NCI-H1105 (cell line): ENCODE measurements around the gene CCDC144A.
"Not testable (repeated sequence)": the region's sequence is repeated elsewhere in the genome, so short reads cannot be mapped to it uniquely, and the experiment has no call there.

Source experiments
- DNase-seq: peaks from one replicate; lab custom pipeline; 2025; lab: John Stamatoyannopoulos, UW

The CCDC144A gene

GRCh38 chr17:16757520-16757919 is 67.5 kb downstream of the CCDC144A start:
- DNase-seq, result not testable (repeated sequence)

DNA sequence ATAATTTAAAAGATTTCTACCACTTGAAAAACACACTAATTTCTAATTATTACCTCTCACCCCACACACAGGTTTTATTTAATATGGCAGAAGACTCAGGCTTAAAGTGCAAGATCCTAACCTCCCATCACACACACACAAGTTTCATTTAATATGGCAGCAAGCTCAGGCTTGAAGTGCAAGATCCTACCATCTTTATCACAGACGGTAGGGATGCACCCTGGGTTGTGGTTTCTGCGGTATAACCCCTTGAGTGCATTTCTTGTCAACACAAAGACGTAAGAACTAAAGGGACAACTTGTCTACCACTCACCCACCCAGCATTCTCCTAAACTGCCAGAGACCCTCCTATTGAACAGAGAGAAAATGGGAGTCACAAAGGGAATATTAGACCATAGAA is 68.1 kb downstream of the CCDC144A start:
- DNase-seq, result not testable (repeated sequence)

DNA sequence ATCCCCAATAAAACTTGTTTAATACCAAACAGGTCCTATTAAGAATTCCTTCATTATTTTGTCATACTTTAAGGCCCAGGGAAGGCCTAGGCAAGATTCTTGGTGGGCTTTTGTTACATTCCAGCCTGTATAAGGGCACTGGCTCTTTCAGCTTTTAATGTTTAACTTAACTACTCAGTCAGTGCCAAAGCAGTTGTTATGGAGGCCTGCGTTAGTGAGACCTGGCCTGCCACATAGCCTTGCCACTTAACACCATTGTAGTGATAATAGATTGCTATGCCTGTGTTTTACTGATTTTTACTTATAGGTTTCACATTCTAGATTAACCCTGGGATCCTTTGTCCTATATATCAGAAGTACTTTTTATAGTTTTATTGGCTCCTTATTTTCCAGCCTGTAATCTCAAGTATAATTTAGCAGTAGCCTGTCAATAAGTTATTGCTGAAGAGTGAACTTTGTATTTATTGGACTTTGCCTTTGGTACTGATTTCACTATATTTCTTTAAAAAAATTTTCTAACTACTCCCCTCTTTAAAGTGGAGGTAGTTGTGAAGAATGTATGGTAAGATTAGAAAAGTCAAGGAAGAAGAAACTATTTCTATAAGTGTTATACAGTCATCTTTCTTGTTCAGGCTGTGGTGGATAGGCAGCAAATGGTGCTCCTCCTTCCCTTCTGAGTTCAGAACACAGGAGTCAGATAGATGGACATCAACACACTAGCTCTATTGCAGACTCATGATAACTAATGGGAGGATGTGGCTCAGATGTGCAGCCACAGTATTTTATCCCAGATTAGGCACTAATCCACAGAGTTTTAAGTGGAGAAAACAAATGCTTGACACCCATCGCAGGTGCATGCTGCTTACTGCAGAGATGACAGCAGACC is 78.5 kb downstream of the CCDC144A start:
- DNase-seq, result not testable (repeated sequence)

GRCh38 chr17:16772394-16773145 is 82.5 kb downstream of the CCDC144A start:
- DNase-seq, result not testable (repeated sequence)

GRCh38 chr17:16773146-16773522 is 83.1 kb downstream of the CCDC144A start:
- not testable (repeated sequence) for DNase-seq

- DNase-seq, result not testable (repeated sequence)
Measured at GRCh38 chr17:16787851-16788250, 97.8 kb downstream of the CCDC144A start.

- not testable (repeated sequence) for DNase-seq
Measured at GRCh38 chr17:16788889-16789536, 99.0 kb downstream of the CCDC144A start.

- DNase-seq, result not testable (repeated sequence)
Measured at GRCh38 chr17:16789622-16790021, 99.6 kb downstream of the CCDC144A start.

- not testable (repeated sequence) for DNase-seq
Measured at GRCh38 chr17:16790313-16790871, 100.4 kb downstream of the CCDC144A start.

GRCh38 chr17:16794215-16794614 is 104.2 kb downstream of the CCDC144A start:
- DNase-seq, result not testable (repeated sequence)

DNA sequence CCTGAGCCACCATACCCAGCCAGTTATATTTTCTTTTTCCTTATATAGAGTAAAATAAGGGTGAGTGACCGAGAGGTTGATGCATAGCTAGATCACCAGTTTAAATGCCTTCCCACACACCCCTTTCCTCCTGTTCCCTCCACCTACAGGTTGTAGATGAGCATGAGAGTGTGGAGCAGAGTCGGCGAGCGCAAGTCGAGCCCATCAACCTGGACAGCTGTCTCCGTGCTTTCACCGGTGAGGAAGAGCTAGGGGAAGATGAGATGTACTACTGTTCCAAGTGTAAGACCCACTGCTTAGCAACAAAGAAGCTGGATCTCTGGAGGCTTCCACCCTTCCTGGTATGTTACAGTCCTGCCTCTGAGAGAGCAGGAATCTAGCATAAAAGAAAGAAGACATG is 105.9 kb downstream of the CCDC144A start:
- DNase-seq, result not testable (repeated sequence)

DNA sequence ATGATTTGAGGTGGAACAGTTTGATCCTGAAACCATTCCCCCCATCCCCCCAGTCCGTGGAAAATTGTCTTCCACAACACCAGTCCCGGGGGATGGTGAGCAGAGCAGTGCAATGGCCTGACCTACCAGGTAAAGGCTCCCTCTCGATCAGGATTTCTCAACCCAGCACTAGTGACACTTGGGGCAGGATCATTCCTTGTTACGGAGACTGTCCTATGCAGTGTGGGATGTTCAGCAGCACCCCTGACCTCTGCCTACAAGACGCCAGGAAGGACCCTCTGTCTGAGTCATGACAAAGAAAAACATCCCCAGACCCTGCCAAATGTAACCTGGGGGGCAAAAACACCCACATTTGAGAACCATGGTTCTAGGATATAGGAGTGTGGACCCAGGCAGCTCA is 114.8 kb downstream of the CCDC144A start:
- not testable (repeated sequence) for DNase-seq

DNA sequence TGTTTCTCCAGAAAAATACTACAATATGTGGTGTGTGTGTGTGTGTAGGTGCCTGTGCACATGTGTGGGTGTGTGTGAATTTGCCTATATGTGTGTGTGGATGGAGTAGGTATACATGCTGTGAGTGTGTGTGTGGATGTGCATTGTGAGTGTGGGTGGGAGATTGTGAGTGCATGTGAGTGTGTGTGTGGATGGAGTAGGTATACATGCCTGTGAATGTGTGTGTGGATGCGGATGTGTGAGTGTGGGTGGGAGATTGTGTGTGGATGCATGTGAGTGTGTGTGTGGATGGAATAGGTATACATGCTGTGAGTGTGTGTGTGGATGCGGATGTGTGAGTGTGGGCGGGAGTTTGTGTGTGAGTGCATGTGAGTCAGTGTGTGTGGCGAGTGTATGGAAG is 116.6 kb downstream of the CCDC144A start:
- DNase-seq, result not testable (repeated sequence)

DNA sequence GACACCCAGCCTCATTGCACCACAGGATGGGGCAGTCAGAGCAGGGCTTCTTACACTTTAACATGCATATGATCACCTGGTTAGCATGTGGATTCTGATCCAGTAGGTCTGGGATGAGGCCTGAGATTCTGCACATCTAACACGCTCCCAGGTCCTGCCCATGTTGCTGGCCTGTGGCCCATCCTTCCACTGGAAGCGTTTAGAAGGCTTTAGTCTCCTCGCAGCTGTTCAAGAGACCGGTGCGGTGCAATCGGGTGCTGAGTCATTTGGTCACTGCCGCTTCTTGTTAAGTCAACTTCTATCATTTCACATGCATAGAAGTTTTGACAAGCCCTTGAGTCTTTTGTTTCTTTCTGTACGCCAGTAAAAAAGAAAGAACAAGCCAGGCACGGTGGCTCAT is 117.6 kb downstream of the CCDC144A start:
- DNase-seq, result not testable (repeated sequence)

DNA sequence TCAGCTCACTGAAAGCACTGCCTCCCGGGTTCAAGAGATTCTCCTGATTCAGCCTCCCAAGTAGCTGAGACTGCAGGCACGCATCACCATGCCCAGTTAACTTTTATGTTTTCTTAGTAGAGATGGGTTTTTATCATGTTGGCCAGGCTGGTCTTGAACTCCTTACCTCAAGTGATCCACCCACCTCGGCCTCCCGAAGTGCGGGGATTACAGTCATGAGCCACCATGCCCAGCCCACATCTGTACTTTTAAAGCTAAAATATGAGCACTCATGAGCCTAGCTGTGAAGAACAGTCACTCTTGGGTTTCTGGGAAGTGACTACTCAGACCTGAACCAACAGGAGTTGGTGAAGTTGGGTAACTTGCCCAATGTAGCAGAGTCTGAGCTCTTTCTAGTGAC is 120.2 kb downstream of the CCDC144A start:
- not testable (repeated sequence) for DNase-seq

DNA sequence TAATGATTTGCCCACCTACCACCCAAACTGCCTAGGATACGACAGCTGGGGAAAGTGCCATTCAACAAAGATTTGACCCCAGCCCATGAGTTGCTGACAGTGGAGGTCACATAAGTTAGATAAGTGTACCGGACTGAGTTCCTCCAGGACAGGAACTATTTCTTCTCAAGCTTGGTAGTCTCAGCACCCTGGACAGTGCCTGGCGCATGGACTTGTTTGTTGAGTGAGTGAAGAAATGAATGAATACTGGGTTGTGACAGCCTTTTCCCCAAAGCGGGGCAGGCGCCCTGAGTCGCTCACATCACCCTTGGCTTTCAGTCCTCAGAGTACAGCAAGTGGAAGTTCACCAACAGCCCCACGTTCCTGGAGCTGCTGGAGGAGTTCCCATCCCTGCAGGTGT is 122.1 kb downstream of the CCDC144A start:
- DNase-seq, result not testable (repeated sequence)

DNA sequence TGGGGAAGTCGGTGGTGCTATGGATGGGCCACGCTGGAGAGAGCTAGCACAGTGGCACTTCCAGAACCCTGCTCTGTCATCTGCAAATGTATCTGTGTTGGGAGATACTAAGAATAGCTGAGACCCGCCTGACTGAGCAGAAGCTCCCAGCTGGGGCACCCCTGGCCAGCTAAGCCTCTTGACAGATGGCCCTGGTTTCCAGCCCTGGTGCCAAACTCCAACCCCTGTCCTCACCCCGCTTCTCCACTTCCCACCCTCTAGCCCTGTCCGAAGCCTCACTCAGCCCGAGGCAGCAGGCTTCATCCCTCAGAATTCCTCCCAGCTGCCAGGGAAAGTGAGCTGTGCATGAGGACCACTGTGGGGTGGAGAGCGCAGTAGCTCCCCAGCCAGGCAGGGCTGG is 124.4 kb downstream of the CCDC144A start:
- no peak for DNase-seq

- DNase-seq, result no peak
Measured at GRCh38 chr17:16817201-16817600, 127.2 kb downstream of the CCDC144A start.

DNA sequence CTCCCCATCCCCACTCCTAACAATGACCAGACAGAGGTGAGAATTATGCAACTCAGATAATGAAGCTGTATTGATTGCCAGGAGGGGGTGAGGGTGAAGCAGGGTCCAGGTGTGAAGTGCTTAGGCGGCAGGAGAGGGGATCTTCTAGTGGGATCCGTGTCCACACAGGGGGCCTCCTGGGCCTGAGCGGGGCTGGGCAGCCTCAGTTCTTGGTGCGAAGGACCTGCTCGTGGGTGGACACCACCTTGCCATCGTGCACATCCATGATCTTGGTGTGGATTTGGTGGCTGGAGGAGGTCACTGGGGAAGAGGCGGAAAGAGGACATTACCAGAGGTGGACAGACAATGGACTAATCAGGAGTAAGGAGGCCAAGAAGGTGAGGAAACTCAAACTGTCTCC is 127.9 kb downstream of the CCDC144A start:
- not testable (repeated sequence) for DNase-seq

DNA sequence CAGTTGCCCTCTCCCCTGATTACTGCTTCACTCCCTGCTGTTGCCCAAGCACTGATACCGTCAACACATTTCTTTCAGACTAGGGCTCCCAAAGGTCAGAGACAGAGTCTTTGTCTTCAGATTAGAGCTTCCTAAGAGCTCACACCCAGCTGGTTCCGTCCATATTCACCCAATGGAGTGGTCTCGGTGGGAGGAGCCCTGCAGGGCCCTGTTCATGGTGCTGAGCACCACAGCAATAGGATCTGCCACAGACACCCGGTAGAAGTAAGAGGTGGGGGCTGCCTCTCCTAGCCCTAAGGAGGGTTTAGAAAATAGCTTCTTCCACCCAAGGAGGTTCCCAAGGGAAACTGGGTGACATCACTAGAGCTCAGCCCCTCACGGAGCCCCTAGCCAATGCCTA is 128.3 kb downstream of the CCDC144A start:
- DNase-seq, result no peak

- DNase-seq, result no peak
Measured at GRCh38 chr17:16818821-16819683, 129.0 kb downstream of the CCDC144A start.
